Mesodermal cell (in vitro differentiated cells): ENCODE data around the gene CGRRF1. TPM values are rescaled to one million over a fixed set of nuclear protein-coding genes. Genes with fewer than 3 reads are reported as not detected.

Source experiments
- H3K27ac ChIP-seq: 2 replicates; pipeline ENCODE4 v1.7.0; 2013; ENCODE audit warnings: mild to moderate bottlenecking, low read depth, low read length, moderate library complexity; ENCODE audit not compliant: severe bottlenecking
- H3K36me3 ChIP-seq: 2 replicates; pipeline ENCODE4 v1.7.1; 2013; ENCODE audit warnings: mild to moderate bottlenecking, low read length, moderate library complexity; ENCODE audit not compliant: control insufficient read depth, insufficient read depth
- H3K4me1 ChIP-seq: one replicate; pipeline ENCODE4 v1.7.1; 2013; ENCODE audit warnings: mild to moderate bottlenecking, low read length; ENCODE audit not compliant: insufficient read depth, control insufficient read depth, poor library complexity, severe bottlenecking
- H3K4me3 ChIP-seq: 2 replicates; pipeline ENCODE4 v1.7.0; 2013; ENCODE audit warnings: low read length, control low read depth, mild to moderate bottlenecking; ENCODE audit not compliant: insufficient read depth, poor library complexity, severe bottlenecking; ENCODE audit errors: extremely low read depth
- H3K9me3 ChIP-seq: 2 replicates; pipeline ENCODE4 v1.7.1; 2013; ENCODE audit warnings: mild to moderate bottlenecking, low read length, moderate library complexity; ENCODE audit not compliant: control insufficient read depth
- WGBS, 2 experiments: methylation state at CpG; one replicate each; pipeline ENCODE4 v1.1.5; 2013; ENCODE audit warnings: missing lambda C conversion rate in 2 of 2; ENCODE audit not compliant: insufficient coverage in 2 of 2; 5-methylcytosine and 5-hydroxymethylcytosine counted together
- polyA plus RNA-seq, 2 experiments: library from polyadenylated mRNA; stranded (reverse); fragments of 50-300 nt; gene quantifications; one replicate each; pipeline ENCODE4 v1.2.3, GENCODE V29; 2013

CGRRF1 gene, protein sequence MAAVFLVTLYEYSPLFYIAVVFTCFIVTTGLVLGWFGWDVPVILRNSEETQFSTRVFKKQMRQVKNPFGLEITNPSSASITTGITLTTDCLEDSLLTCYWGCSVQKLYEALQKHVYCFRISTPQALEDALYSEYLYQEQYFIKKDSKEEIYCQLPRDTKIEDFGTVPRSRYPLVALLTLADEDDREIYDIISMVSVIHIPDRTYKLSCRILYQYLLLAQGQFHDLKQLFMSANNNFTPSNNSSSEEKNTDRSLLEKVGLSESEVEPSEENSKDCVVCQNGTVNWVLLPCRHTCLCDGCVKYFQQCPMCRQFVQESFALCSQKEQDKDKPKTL
- polyA plus RNA-seq (2013, experiment 1 of 2), result 25.7 TPM
- polyA plus RNA-seq (2013, experiment 2 of 2), result 26.4 TPM

DNA sequence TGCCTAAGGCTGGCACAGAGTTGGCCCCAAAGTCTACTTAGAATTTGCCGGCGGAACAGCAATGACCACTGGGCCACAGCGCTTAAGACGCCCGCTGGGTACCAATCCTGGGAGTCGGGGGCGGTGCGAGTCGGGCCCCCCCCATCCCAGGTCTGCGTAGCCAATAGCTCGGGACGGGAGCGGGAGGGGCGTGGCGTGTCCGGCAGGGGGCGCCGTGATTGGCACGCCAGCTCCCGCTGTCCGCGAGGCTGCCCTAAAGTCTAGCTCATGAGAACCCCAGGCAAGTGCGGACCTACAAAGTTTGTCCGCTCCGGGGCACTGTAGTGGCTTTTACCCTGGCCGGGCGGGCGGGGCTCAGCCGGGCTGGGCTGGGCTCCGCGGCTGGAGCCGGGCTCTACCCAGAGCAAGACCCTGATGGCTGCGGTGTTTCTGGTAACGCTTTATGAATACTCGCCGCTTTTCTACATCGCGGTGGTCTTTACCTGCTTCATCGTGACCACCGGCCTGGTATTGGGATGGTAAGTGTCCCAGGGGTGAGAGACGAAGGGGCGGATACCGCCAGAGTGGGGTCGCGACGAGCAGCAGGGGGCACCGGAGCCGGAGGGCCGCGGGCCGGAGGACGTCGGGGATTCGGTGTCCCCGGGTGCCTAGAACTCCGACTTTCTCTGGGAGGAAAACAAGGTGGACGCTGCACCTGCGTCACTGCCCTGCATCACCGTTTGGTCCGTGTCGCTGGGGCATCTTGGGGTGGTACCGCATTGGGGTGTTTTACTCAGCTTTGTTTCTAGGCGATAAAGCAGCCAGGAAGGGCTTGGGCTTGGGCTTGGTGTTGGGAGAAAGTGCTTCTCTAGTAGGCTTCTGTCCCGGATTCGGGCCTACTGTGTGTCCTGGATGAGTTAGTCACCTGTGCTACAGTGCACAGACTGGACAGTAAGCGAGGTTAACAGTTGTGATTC is at the start of gene CGRRF1:
Gene CGRRF1, plus strand, starts transcription at position 361 of the 956 bp plus-strand sequence. Its CDS starts 54 bp downstream, at position 415.
- peaks cover 4% of the 10 kb centered on the region for H3K36me3 ChIP-seq
- peak within 1 kb of the TSS; percentile 93 for H3K4me3 ChIP-seq
- peaks cover 5% of the 10 kb centered on the region for H3K4me1 ChIP-seq
- peak within 1 kb of the TSS; percentile 20 for H3K27ac ChIP-seq
- no peaks in the 10 kb centered on the region for H3K9me3 ChIP-seq
- 0 to 1% methylated on average over 45 to 65 of the region's 66 CpGs for WGBS, 2 experiments

DNA sequence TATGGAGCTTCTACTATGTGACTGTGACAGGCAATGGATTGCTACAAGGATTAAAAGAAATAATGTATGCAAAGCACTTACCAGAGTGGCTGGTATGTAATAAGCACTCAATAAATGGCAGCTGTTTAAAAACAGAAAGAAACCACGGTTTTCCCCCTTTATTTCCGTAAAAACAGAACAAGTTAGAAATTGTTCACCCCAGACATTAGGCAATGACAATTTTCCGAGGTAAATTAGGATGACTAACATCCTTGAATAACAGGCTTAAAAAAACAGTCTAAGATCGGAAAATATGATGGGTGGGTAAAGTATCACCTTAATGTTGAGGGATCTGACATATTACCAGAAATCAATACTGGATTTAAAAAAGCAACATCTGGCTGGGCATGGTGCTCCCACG is 47.7 kb upstream of the CGRRF1 start:
- no peak overlapping the region for H3K27ac ChIP-seq
- no peaks in the 10 kb centered on the region for H3K36me3 ChIP-seq
- no peaks in the 10 kb centered on the region for H3K4me1 ChIP-seq
- H3K4me3 ChIP-seq, result no peak overlapping the region
- peaks cover 12% of the 10 kb centered on the region for H3K9me3 ChIP-seq
- WGBS, 2 experiments, result 87 to 95% methylated on average over 2 to 4 of the region's 5 CpGs

DNA sequence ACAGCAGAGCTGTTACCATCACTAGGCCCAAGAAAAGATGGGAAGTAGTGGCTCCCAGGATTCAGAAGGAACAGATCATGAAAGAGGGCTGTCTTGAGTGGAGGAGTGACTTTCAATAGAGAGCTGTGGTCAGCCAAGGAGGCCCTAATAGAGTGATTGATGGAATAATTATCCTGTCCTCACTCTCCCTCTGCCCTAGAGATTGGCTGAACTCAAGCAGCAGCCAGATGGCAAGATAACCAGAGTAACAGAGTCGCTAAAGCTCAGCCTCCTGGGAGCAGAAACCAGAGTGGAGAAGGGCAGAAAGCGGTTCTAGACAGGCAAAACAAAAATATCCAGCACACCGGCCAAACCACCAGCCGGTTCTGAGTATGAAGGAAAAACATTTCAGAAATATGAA is 44.1 kb upstream of the CGRRF1 start:
- Histone ChIP-seq H3K4me1 (no peaks in the 10 kb centered on the region), H3K36me3 (peaks cover 4% of the 10 kb centered on the region), H3K27ac (no peak overlapping the region), H3K4me3 (no peak overlapping the region), H3K9me3 (peaks cover 15% of the 10 kb centered on the region)
- WGBS, 2 experiments, result 71 to 75% methylated on average over 1 of the region's 4 CpGs

DNA sequence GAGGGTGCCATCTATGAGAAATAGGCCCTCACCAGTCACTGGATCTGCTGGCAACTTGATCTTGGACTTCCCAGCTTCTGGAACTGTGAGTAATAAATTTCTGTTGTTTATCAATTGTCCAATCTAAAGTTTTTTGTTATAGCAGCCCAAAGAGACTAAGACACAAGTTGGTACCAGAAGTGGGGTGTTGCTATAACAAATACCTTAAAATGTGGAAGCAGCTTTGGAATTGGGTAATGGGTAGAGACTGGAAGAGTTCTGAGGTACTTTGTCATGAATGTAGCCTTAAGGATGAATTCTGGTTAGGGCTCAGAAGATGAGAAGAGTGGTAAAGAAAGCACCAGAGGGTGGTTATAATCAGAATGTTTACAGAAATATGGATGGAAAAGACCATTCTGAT is 42.4 kb upstream of the CGRRF1 start:
- Histone ChIP-seq H3K4me1 (no peaks in the 10 kb centered on the region), H3K9me3 (peaks cover 15% of the 10 kb centered on the region), H3K36me3 (peaks cover 8% of the 10 kb centered on the region), H3K4me3 (no peak overlapping the region), H3K27ac (no peak overlapping the region)

DNA sequence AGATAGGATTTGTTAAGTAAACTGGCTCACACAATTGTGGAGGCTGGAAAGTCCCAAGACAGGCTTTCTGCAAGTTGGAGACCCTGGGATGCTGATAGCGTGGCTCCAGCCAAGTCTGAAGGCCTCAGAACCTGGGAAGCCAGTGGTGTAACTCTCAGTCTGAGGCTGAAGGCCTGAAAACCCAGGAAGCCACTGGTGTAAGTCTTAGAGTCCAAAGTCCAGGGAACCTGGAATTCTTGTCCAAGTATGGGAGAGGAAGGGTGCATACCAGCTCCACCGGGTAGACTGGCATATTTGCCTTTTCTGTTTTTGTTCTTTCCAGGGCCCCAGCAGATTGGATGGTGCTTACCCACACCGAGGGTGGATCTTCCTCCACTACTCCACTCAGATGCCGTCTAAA is 39.0 kb upstream of the CGRRF1 start:
- Histone ChIP-seq H3K27ac (no peak overlapping the region), H3K36me3 (peaks cover 17% of the 10 kb centered on the region), H3K4me1 (no peaks in the 10 kb centered on the region), H3K4me3 (no peak overlapping the region), H3K9me3 (peaks cover 15% of the 10 kb centered on the region)
- 87 to 100% methylated on average over 1 to 2 of the region's 4 CpGs for WGBS, 2 experiments

DNA sequence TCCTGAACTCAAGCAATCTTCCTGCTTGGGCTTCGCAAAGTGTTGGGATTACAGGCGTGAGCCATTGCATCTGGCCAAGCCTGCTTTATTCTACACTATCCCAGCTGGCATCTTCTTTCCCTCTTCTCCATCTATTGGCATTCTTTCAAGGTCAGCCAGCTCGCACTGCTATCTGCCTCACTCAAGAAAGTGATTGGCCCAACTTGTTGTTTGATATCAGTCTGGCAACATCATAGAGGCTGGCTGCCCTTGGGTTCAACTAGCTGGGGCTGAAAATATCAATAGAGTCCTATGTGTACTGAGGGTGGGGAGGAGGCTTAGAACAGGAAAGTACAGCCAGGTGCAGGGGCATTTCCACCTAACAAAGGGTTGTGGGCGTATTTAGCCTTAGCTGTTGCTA is 38.1 kb upstream of the CGRRF1 start:
- Histone ChIP-seq H3K36me3 (peaks cover 25% of the 10 kb centered on the region), H3K4me3 (no peak overlapping the region), H3K4me1 (no peaks in the 10 kb centered on the region), H3K9me3 (peaks cover 14% of the 10 kb centered on the region), H3K27ac (no peak overlapping the region)
- 93 to 95% methylated on average over 3 to 4 of the region's 4 CpGs for WGBS, 2 experiments

DNA sequence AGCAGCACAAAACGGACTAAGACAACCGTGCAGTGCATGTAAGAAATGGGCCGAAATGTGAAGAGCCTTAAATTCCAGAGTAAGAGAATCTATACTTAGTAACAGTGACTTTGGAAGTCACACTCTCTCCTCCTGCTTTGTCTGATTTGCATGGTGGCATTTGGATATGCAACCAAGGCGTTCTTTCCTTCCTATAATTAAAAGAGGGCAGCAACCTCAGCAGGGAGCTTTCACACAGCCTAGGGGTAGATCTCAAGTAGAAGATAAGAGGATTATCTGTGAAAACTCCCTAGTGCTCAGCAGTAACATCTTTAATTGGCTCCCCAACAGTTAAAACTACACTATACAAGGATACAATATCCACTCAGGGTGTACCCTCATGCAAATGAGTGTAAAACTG is 37.4 kb upstream of the CGRRF1 start:
- Histone ChIP-seq H3K27ac (no peak overlapping the region), H3K4me3 (no peak overlapping the region), H3K9me3 (peaks cover 7% of the 10 kb centered on the region), H3K4me1 (no peaks in the 10 kb centered on the region), H3K36me3 (peaks cover 25% of the 10 kb centered on the region)
- WGBS, 2 experiments, result 100% methylated on average over 3 of the region's 4 CpGs; no CpG with 5 or more reads in 1 of the 2 experiments

DNA sequence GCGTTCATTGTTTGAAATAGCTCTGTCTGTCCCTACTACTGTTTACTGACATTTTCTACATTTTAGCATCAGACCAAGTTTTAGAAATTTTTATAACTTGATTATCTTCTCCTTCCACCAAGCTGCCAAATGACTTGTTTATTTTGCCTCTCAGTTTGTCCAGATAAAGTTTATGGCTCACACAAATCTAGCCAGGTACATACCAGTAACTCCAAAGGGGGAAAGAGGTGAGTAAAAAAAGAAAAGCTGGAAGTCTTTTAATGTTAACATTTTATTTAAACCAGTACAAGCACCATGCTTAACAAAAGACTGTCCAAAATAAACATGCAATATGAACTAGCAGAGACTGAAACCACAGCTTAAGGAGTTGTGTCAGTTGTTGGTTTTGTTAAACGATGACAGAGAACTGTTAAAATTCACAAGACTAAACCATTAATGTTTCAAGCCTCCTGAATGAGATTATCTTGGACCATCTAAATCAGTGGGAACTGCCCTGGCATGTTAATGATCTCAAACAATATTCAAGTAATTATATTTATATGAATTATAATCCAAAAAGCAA is 35.4 kb upstream of the CGRRF1 start:
- Histone ChIP-seq H3K4me1 (no peaks in the 10 kb centered on the region), H3K36me3 (peaks cover 34% of the 10 kb centered on the region), H3K27ac (no peak overlapping the region), H3K9me3 (no peaks in the 10 kb centered on the region), H3K4me3 (no peak overlapping the region)
- WGBS, 2 experiments, result 93% methylated on average over 1 of the region's 2 CpGs; no CpG with 5 or more reads in 1 of the 2 experiments

DNA sequence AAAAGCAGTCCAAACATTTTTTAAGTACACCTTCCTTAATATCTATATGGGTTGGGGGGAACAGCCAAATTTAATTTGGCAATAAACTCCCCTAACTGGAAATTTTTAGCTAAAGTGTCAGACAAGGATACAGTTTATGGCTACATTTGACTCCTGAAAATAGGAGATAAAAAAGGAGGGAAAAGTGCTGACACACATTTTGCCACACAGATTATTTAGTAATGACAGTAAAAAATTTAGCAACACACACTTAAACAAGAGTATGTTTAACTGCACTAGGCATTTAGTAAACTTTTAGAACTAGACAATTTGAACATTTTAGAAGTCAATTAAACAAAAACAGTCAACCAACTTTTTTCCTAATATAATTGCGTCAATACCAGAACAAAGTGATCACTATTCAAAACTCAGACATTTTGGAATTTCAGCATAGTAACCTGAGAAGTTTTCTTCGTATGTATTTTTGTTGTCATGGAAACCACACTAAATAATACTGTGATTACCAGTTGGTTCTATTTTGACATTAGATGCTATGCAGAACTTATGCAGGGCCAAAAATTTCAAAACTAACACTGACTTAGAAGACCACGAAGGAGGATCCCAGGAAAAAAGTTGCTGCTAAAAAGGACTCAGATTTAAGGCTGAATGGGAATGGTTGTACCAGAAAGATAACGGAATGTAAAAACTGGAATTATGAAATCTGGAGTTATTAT is 34.4 kb upstream of the CGRRF1 start:
- H3K9me3 ChIP-seq, result no peaks in the 10 kb centered on the region
- peaks cover 37% of the 10 kb centered on the region for H3K36me3 ChIP-seq
- no peaks in the 10 kb centered on the region for H3K4me1 ChIP-seq
- no peak overlapping the region for H3K27ac ChIP-seq
- no peak overlapping the region for H3K4me3 ChIP-seq
- WGBS, 2 experiments, result 100% methylated on average over 2 of the region's 4 CpGs

DNA sequence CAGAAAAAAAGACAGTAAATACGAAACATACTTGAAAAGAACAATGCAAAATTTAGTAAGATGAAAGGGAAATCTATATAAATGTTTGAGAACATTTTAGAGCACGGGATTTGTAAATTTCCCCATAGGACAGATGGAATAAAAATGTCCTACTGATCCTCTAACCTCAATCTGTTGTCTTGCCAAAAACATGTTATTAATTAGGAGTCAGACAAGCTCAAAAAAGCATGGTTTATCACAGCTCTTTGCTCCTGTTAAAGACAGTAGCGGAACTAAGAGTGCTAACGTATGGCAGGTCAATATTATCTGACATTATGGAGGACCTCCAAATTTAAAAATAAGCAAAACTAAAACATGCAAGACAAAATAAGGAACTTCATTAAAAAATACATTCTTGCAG is 33.8 kb upstream of the CGRRF1 start:
- Histone ChIP-seq H3K27ac (no peak overlapping the region), H3K36me3 (peaks cover 41% of the 10 kb centered on the region), H3K9me3 (no peaks in the 10 kb centered on the region), H3K4me1 (no peaks in the 10 kb centered on the region), H3K4me3 (no peak overlapping the region)
- WGBS, 2 experiments, result 100% methylated on average over 1 to 3 of the region's 4 CpGs
